Measurements from ENCODE around the gene CARD9.

DNA sequence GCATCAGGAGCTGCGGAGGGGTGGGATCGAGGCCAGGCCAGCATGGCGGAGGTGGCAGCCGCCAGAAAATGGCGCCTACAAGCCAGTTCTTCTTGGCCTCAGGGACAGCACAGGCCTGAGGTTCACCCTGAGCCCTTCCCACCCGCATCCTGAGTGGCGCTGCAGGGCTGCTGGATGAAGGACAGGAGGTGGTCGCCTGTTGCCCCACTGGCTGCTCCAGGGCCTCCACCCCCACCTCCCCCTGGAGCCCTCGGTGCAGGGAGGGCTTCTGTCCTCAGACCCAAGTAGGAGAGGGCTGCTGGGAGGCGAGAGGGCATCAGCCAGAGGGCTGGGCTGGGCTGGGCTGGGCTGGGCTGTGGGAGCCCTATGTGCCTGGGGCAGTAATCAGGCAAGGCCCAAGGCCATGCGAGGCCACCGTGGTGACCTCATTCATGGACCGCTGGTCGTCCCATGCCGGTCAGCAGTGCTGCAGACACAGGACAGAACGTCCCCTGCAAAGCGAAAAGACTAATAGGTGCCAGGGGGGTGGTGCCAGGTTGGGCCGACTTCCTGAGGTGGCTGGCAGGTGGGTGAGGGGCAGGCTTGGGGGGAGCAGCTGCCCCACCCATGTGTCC, 32.3 kb downstream of the CARD9 start:
- TF ChIP-seq, protein P1, sequence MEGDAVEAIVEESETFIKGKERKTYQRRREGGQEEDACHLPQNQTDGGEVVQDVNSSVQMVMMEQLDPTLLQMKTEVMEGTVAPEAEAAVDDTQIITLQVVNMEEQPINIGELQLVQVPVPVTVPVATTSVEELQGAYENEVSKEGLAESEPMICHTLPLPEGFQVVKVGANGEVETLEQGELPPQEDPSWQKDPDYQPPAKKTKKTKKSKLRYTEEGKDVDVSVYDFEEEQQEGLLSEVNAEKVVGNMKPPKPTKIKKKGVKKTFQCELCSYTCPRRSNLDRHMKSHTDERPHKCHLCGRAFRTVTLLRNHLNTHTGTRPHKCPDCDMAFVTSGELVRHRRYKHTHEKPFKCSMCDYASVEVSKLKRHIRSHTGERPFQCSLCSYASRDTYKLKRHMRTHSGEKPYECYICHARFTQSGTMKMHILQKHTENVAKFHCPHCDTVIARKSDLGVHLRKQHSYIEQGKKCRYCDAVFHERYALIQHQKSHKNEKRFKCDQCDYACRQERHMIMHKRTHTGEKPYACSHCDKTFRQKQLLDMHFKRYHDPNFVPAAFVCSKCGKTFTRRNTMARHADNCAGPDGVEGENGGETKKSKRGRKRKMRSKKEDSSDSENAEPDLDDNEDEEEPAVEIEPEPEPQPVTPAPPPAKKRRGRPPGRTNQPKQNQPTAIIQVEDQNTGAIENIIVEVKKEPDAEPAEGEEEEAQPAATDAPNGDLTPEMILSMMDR (IDR thresholded peaks at IDR 0.05), result no peak
- no peak for TF ChIP-seq EP300 (IDR thresholded peaks at IDR 0.05)

Data from stomach (tissue), 4 donors.